Endothelial cell (in vitro differentiated cells): ENCODE data around the gene CHCHD10. TPM values are rescaled to one million over a fixed set of nuclear protein-coding genes. Genes with fewer than 3 reads are reported as not detected.

Source experiments
- DNase-seq: peaks from one replicate; pipeline ENCODE4 v3.0.0; 2021; ENCODE audit warnings: low spot score
- H3K27ac Mint-ChIP-seq: one replicate; pipeline ENCODE4 v1.8.0; 2021; ENCODE audit warnings: mixed read lengths, inconsistent platforms; ENCODE audit not compliant: unreplicated experiment
- H3K27me3 Mint-ChIP-seq: one replicate; pipeline ENCODE4 v1.8.0; 2021; ENCODE audit warnings: mild to moderate bottlenecking, moderate library complexity, mixed read lengths, inconsistent platforms; ENCODE audit not compliant: unreplicated experiment
- H3K36me3 Mint-ChIP-seq: one replicate; pipeline ENCODE4 v1.8.0; 2021; ENCODE audit warnings: mild to moderate bottlenecking, low read depth, mixed read lengths, inconsistent platforms; ENCODE audit not compliant: unreplicated experiment
- H3K4me1 Mint-ChIP-seq: one replicate; pipeline ENCODE4 v1.8.0; 2021; ENCODE audit warnings: mild to moderate bottlenecking, mixed read lengths, inconsistent platforms; ENCODE audit not compliant: unreplicated experiment
- H3K4me3 Mint-ChIP-seq: one replicate; pipeline ENCODE4 v1.8.0; 2021; ENCODE audit warnings: mild to moderate bottlenecking, mixed read lengths, inconsistent platforms; ENCODE audit not compliant: unreplicated experiment
- H3K9me3 Mint-ChIP-seq: one replicate; pipeline ENCODE4 v1.8.0; 2021; ENCODE audit warnings: mixed read lengths, inconsistent platforms; ENCODE audit not compliant: unreplicated experiment
- CTCF ChIP-seq: fragments of 200-600 bp; sonication (generic); IDR thresholded peaks from one replicate; pipeline ENCODE4 v1.5.0; 2021; ENCODE audit warnings: antibody characterized with exemption; ENCODE audit not compliant: unreplicated experiment
- total RNA-seq: library from RNA; stranded (reverse); fragmentation: NEBNext Ultra II Directional; extraction: Animal tissue kit (Norgen Biotek cat#: 25700); gene quantifications from one replicate; pipeline ENCODE4 v1.2.1, GENCODE V29; 2021; ENCODE audit not compliant: unreplicated experiment

CHCHD10 gene
- total RNA-seq, 1 donor from 2014 or later, result 55.8 TPM

- DNase-seq, result peak; percentile 52
- Mint-ChIP-seq H3K4me3 (peak within 1 kb of the TSS; percentile 79), H3K9me3 (no peaks in the 10 kb centered on the region), H3K27ac (peak within 1 kb of the TSS; percentile 57), H3K36me3 (peaks cover 5% of the 10 kb centered on the region), H3K27me3 (peaks cover 9% of the 10 kb centered on the region), H3K4me1 (peaks cover 8% of the 10 kb centered on the region)
- no peak for TF ChIP-seq CTCF
These were observed 5.1 kb upstream of the CHCHD10 start, which contains the start of gene MMP11 for GRCh38 chr22:23772649-23773473. MMP11 (plus strand) TSS chr22:23772849; CDS start chr22:23772871, 22 bp downstream.

GRCh38 chr22:23772315-23772648 is 4.5 kb upstream of the CHCHD10 start:
- Mint-ChIP-seq H3K27me3 (peaks cover 9% of the 10 kb centered on the region), H3K4me1 (peaks cover 8% of the 10 kb centered on the region), H3K4me3 (peak overlapping the region; percentile 79), H3K27ac (peak overlapping the region; percentile 57), H3K9me3 (no peaks in the 10 kb centered on the region), H3K36me3 (peaks cover 5% of the 10 kb centered on the region)
- TF ChIP-seq CTCF, result no peak
- DNase-seq, result no peak

- H3K4me3 Mint-ChIP-seq, result no peak overlapping the region
- no peaks in the 10 kb centered on the region for H3K9me3 Mint-ChIP-seq
- peaks cover 7% of the 10 kb centered on the region for H3K27me3 Mint-ChIP-seq
- no peak for TF ChIP-seq CTCF
- DNase-seq, result no peak
- H3K36me3 Mint-ChIP-seq, result peaks cover 1% of the 10 kb centered on the region
- no peak overlapping the region for H3K27ac Mint-ChIP-seq
- H3K4me1 Mint-ChIP-seq, result peaks cover 8% of the 10 kb centered on the region
These were observed 1.7 kb upstream of the CHCHD10 start for GRCh38 chr22:23769321-23769965.

- no peaks in the 10 kb centered on the region for H3K9me3 Mint-ChIP-seq
- peaks cover 3% of the 10 kb centered on the region for H3K27me3 Mint-ChIP-seq
- DNase-seq, result no peak
- no peak for TF ChIP-seq CTCF
- H3K36me3 Mint-ChIP-seq, result no peaks in the 10 kb centered on the region
- no peak overlapping the region for H3K27ac Mint-ChIP-seq
- H3K4me1 Mint-ChIP-seq, result peaks cover 16% of the 10 kb centered on the region
- peak overlapping the region; percentile 47 for H3K4me3 Mint-ChIP-seq
These were observed 484 bp downstream of the CHCHD10 start for GRCh38 chr22:23767303-23767672.
